Bronchial epithelial cell (primary cell): Measurements from ENCODE around the gene ARID3C. TPM values are rescaled to one million over a fixed set of nuclear protein-coding genes. Genes with fewer than 3 reads are reported as not detected.

Source experiments
- DNase-seq: peaks from one replicate; pipeline ENCODE4 v3.0.0-alpha.2; 2010; ENCODE audit warnings: low read depth
- FAIRE-seq: peaks from 2 replicates; lab custom pipeline; 2011; peaks lifted over from hg19 to GRCh38; lab: Jason Lieb, UNC
- H3K27me3 ChIP-seq: 2 replicates; pipeline ENCODE4 v1.5.1; 2011; ENCODE audit warnings: low read length; ENCODE audit not compliant: control insufficient read depth, insufficient read depth
- H3K36me3 ChIP-seq: 2 replicates; pipeline ENCODE4 v1.5.1; 2011; ENCODE audit warnings: low read length; ENCODE audit not compliant: control insufficient read depth, insufficient read depth
- H3K4me3 ChIP-seq: 2 replicates; pipeline ENCODE4 v1.5.1; 2011; ENCODE audit warnings: mild to moderate bottlenecking, low read depth, low read length, control low read depth
- total RNA-seq: library from RNA; depleted of rRNA; stranded (reverse); fragments of >200 nt; gene quantifications from 2 replicates; pipeline ENCODE4 v1.2.1, GENCODE V29; 2014
- TF ChIP-seq, protein P1 (sequence below): IDR thresholded peaks from 2 replicates; pipeline ENCODE4 v1.5.1; 2011; ENCODE audit warnings: mild to moderate bottlenecking, moderate library complexity, low read length, control low read depth, inconsistent platforms; ENCODE audit not compliant: insufficient read depth, severe bottlenecking

ARID3C gene
- total RNA-seq, 1 donor from 2014 or later: 0.26 TPM

DNA sequence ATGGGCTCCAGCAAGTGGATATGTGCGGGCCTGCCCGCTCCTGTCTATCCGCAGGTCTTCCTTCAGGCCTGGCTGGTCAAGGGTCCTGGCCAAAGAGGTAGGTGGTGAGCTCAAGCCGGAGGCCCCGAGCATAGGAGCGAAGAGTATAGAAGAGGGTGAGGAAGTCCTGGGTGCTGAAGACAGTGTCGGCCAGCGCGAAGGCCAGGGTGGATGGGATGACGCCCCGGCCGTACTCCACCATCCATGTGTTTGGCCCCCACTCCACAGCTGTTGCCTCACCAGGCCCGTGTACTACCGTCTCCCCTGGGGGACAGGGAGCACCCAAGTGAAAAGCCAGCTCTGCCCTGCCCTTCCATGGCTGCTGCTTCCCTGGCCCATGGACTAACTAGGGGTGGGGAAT lies 6.7 kb upstream of the ARID3C start:
- TF ChIP-seq, protein P1, sequence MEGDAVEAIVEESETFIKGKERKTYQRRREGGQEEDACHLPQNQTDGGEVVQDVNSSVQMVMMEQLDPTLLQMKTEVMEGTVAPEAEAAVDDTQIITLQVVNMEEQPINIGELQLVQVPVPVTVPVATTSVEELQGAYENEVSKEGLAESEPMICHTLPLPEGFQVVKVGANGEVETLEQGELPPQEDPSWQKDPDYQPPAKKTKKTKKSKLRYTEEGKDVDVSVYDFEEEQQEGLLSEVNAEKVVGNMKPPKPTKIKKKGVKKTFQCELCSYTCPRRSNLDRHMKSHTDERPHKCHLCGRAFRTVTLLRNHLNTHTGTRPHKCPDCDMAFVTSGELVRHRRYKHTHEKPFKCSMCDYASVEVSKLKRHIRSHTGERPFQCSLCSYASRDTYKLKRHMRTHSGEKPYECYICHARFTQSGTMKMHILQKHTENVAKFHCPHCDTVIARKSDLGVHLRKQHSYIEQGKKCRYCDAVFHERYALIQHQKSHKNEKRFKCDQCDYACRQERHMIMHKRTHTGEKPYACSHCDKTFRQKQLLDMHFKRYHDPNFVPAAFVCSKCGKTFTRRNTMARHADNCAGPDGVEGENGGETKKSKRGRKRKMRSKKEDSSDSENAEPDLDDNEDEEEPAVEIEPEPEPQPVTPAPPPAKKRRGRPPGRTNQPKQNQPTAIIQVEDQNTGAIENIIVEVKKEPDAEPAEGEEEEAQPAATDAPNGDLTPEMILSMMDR: no peak
- H3K27me3 ChIP-seq: no peaks in the 10 kb centered on the region
- H3K4me3 ChIP-seq: no peak overlapping the region
- H3K36me3 ChIP-seq: peaks cover 4% of the 10 kb centered on the region
- DNase-seq: no peak
- no peak for FAIRE-seq

- TF ChIP-seq, protein P1: no peak
- FAIRE-seq (no peak), DNase-seq (no peak)
- H3K27me3 ChIP-seq: peaks cover 3% of the 10 kb centered on the region
- H3K36me3 ChIP-seq: peaks cover 4% of the 10 kb centered on the region
- no peak overlapping the region for H3K4me3 ChIP-seq
These were observed 5.8 kb upstream of the ARID3C start for GRCh38 chr9:34634551-34635248.

DNA sequence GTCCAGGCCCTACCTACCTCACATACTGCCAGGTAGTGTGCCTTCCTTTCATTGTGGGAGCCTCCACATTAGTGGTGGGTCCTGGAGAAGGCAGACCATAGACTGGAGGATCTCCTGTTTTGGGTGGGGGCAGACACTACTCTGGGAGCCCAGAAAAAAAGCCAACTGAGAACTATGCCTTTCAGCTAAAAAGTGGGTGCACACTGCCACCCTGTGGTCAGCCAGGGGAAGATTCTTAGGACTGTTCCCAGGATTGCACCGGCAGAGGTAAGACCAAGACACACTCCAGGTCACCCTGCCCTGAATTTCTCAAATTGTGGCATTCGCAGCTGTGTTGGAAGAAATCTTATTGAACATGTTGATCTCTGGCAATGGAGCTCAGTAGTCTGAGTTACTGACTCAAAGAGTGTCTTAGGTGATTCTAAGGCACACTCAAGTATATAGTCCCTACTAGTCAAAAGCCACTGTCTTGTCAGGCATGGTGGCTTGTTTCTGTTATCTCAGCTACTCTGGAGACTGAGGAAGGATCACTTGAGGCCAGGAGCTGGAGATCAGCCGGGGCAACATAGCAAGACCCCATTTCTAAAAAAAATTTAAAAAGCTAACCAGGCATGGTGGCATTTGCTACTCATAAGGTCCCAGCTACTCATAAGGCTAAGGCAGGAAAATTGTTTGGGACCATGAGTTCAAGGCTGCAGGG lies 5.1 kb upstream of the ARID3C start:
- TF ChIP-seq, protein P1: peak; percentile 82
- peaks cover 4% of the 10 kb centered on the region for H3K36me3 ChIP-seq
- FAIRE-seq (peak; percentile 89), DNase-seq (peak; percentile 59)
- H3K4me3 ChIP-seq: no peak overlapping the region
- H3K27me3 ChIP-seq: peaks cover 8% of the 10 kb centered on the region

GRCh38 chr9:34633166-34633565 lies 4.3 kb upstream of the ARID3C start:
- Histone ChIP-seq H3K4me3 (no peak overlapping the region), H3K27me3 (peaks cover 14% of the 10 kb centered on the region), H3K36me3 (peaks cover 4% of the 10 kb centered on the region)
- FAIRE-seq (no peak), DNase-seq (no peak)
- TF ChIP-seq, protein P1: no peak

DNA sequence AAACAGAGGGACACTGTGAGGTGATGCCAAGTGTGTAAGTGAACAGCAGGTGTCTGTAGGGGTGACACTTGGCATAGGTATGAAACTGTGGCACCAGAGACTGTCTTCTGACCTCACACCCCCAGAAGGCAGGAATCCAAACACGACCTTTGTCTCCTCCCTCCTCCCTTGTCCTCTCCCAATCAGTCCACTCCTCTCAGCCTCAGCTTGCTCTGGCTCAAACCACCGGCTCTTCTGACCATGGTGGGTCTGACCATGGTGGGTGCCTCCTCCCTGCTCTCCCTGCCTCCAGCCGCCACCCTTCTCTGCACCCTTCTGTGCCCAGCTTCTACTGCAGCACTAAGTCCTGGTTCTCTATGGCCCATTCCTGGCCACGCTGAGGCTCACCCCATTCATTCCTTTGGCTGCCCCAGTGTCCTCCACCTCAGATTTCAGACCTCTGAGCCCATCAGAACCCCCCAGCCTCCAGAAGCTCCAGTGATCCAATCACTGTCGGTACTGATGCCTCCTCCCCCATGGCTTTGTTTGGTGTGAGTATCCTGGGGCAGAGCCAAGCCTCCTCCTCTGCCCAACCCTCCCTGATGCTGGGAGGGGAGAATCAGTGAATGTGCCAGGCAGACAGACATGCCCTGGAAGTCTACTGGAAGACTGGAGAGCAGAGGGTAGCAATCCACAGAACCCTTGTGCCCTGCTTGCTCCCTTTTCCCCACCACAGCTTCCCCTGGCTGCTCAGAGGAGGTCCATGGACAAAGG lies 1.7 kb upstream of the ARID3C start:
- Histone ChIP-seq H3K36me3 (peaks cover 3% of the 10 kb centered on the region), H3K4me3 (no peak overlapping the region), H3K27me3 (peaks cover 35% of the 10 kb centered on the region)
- FAIRE-seq (peak; percentile 66), DNase-seq (peak; percentile 37)
- TF ChIP-seq, protein P1: no peak
